ENCODE measurements around the gene GALM.

GRCh38 chr2:38655441-38655840, 10.5 kb upstream of the GALM start:
- TF ChIP-seq, protein P1, sequence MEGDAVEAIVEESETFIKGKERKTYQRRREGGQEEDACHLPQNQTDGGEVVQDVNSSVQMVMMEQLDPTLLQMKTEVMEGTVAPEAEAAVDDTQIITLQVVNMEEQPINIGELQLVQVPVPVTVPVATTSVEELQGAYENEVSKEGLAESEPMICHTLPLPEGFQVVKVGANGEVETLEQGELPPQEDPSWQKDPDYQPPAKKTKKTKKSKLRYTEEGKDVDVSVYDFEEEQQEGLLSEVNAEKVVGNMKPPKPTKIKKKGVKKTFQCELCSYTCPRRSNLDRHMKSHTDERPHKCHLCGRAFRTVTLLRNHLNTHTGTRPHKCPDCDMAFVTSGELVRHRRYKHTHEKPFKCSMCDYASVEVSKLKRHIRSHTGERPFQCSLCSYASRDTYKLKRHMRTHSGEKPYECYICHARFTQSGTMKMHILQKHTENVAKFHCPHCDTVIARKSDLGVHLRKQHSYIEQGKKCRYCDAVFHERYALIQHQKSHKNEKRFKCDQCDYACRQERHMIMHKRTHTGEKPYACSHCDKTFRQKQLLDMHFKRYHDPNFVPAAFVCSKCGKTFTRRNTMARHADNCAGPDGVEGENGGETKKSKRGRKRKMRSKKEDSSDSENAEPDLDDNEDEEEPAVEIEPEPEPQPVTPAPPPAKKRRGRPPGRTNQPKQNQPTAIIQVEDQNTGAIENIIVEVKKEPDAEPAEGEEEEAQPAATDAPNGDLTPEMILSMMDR (IDR thresholded peaks at IDR 0.05) = no peak
- no peak for TF ChIP-seq POLR2A (IDR thresholded peaks at IDR 0.05)

Data from right lobe of liver (tissue), 4 donors.